ENCODE results near the gene MRAS. TPM values are rescaled to one million over a fixed set of nuclear protein-coding genes. Genes with fewer than 3 reads are reported as not detected.

Gene MRAS
- total RNA-seq, 1 donor from 2014 or later = 41.6 TPM

- peaks cover 48% of the 10 kb centered on the region for H3K27me3 Mint-ChIP-seq
- H3K4me1 Mint-ChIP-seq (ENCODE audit: unreplicated experiment) = peaks cover 4% of the 10 kb centered on the region
- TF ChIP-seq, protein P1, sequence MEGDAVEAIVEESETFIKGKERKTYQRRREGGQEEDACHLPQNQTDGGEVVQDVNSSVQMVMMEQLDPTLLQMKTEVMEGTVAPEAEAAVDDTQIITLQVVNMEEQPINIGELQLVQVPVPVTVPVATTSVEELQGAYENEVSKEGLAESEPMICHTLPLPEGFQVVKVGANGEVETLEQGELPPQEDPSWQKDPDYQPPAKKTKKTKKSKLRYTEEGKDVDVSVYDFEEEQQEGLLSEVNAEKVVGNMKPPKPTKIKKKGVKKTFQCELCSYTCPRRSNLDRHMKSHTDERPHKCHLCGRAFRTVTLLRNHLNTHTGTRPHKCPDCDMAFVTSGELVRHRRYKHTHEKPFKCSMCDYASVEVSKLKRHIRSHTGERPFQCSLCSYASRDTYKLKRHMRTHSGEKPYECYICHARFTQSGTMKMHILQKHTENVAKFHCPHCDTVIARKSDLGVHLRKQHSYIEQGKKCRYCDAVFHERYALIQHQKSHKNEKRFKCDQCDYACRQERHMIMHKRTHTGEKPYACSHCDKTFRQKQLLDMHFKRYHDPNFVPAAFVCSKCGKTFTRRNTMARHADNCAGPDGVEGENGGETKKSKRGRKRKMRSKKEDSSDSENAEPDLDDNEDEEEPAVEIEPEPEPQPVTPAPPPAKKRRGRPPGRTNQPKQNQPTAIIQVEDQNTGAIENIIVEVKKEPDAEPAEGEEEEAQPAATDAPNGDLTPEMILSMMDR (conservative IDR thresholded peaks at IDR 0.05) = no peak
- DNase-seq (ENCODE audit: extremely low spot score, unreplicated experiment) = no peak
- no peaks in the 10 kb centered on the region for H3K9me3 Mint-ChIP-seq
- no peak overlapping the region for H3K4me3 Mint-ChIP-seq
- H3K36me3 Mint-ChIP-seq = no peaks in the 10 kb centered on the region
- H3K27ac Mint-ChIP-seq = no peak overlapping the region
Measured at GRCh38 chr3:138440121-138440521, 91.7 kb downstream of the MRAS start.

DNA sequence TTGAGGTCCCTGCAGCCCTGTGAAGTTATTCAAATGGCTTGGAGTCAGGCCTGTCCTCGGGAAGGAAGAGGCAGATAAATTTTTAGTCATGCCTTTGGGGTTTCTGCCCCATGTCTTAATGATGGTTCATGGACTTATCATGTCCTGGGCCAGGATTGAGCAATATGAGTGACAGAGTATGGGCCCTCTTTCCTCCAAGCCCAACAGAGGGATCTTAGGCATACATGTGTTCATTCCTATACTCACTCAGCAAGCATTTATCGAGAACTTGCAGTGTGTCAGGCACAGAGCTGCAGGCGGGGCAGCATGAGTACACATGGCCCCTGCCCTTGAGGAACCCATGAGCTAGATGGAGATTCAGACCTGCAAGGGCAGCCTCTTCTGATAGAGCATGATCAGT, 92.2 kb downstream of the MRAS start:
- Mint-ChIP-seq H3K36me3 (no peaks in the 10 kb centered on the region), H3K9me3 (no peaks in the 10 kb centered on the region), H3K27ac (no peak overlapping the region), H3K4me1 (ENCODE audit: unreplicated experiment) (peaks cover 4% of the 10 kb centered on the region), H3K27me3 (peaks cover 44% of the 10 kb centered on the region), H3K4me3 (no peak overlapping the region)
- TF ChIP-seq, protein P1 (conservative IDR thresholded peaks at IDR 0.05) = no peak
- no peak for DNase-seq (ENCODE audit: extremely low spot score, unreplicated experiment)

DNA sequence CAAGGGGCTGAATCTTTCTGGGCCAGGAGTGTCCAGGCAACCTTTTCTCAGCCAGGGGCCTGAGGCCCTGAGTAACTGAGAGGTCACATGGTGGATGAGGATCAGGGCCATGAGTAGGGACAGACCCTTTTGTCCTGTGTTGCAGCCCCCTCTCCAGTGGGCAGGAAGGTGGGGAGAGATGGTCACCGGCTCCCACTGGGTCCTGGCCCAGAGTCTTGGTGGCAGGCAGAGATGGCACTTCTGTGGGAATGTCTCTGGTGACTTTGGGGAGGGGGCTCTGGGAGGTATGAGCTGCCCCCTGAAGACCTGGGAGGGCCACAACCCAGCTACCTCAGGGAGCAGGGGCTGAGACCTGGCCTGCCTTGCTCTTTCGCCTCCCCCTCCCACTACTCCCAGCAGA, 92.9 kb downstream of the MRAS start:
- no peak overlapping the region for H3K27ac Mint-ChIP-seq
- H3K36me3 Mint-ChIP-seq = no peaks in the 10 kb centered on the region
- TF ChIP-seq, protein P1 (conservative IDR thresholded peaks at IDR 0.05) = no peak
- no peak overlapping the region for H3K4me3 Mint-ChIP-seq
- no peak for DNase-seq (ENCODE audit: extremely low spot score, unreplicated experiment)
- H3K27me3 Mint-ChIP-seq = peaks cover 37% of the 10 kb centered on the region
- peaks cover 4% of the 10 kb centered on the region for H3K4me1 Mint-ChIP-seq (ENCODE audit: unreplicated experiment)
- H3K9me3 Mint-ChIP-seq = no peaks in the 10 kb centered on the region

- H3K36me3 Mint-ChIP-seq = no peaks in the 10 kb centered on the region
- TF ChIP-seq, protein P1 (conservative IDR thresholded peaks at IDR 0.05) = no peak
- no peak overlapping the region for H3K4me3 Mint-ChIP-seq
- no peaks in the 10 kb centered on the region for H3K9me3 Mint-ChIP-seq
- H3K27ac Mint-ChIP-seq = no peak overlapping the region
- peaks cover 4% of the 10 kb centered on the region for H3K4me1 Mint-ChIP-seq (ENCODE audit: unreplicated experiment)
- H3K27me3 Mint-ChIP-seq = peaks cover 32% of the 10 kb centered on the region
- no peak for DNase-seq (ENCODE audit: extremely low spot score, unreplicated experiment)
Measured at GRCh38 chr3:138441742-138442141, 93.4 kb downstream of the MRAS start.

DNA sequence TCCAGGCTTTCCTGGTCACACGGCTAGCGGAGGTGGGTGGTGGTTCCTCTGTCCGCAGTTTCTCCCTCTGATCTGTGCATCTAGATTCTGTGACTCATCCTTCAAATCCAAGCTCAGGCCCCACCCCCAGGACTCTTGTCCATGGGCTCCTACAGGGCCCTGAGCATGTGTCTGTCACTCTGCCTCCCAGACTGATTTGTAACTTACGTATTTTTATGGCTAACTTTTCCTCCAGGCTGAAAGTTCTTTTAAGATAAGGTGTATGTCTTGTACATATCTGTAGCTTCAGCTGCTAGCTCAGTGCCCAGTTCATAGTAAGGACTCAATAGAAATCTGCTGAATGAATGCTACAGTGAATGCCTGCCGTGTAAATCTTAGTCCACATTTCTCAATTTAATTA, 94.1 kb downstream of the MRAS start:
- TF ChIP-seq, protein P1 (conservative IDR thresholded peaks at IDR 0.05) = no peak
- Mint-ChIP-seq H3K4me3 (no peak overlapping the region), H3K27ac (no peak overlapping the region), H3K36me3 (no peaks in the 10 kb centered on the region), H3K27me3 (peaks cover 26% of the 10 kb centered on the region), H3K4me1 (ENCODE audit: unreplicated experiment) (peaks cover 4% of the 10 kb centered on the region), H3K9me3 (no peaks in the 10 kb centered on the region)
- no peak for DNase-seq (ENCODE audit: extremely low spot score, unreplicated experiment)

GRCh38 chr3:138443091-138443490, 94.7 kb downstream of the MRAS start:
- peaks cover 4% of the 10 kb centered on the region for H3K4me1 Mint-ChIP-seq (ENCODE audit: unreplicated experiment)
- peaks cover 20% of the 10 kb centered on the region for H3K27me3 Mint-ChIP-seq
- no peak overlapping the region for H3K27ac Mint-ChIP-seq
- H3K36me3 Mint-ChIP-seq = no peaks in the 10 kb centered on the region
- DNase-seq (ENCODE audit: extremely low spot score, unreplicated experiment) = no peak
- H3K4me3 Mint-ChIP-seq = no peak overlapping the region
- H3K9me3 Mint-ChIP-seq = no peaks in the 10 kb centered on the region
- TF ChIP-seq, protein P1 (conservative IDR thresholded peaks at IDR 0.05) = no peak

Measured in type B pancreatic cell (in vitro differentiated cells).